ENCODE measurements around the gene CR1.

The CR1 gene

DNA sequence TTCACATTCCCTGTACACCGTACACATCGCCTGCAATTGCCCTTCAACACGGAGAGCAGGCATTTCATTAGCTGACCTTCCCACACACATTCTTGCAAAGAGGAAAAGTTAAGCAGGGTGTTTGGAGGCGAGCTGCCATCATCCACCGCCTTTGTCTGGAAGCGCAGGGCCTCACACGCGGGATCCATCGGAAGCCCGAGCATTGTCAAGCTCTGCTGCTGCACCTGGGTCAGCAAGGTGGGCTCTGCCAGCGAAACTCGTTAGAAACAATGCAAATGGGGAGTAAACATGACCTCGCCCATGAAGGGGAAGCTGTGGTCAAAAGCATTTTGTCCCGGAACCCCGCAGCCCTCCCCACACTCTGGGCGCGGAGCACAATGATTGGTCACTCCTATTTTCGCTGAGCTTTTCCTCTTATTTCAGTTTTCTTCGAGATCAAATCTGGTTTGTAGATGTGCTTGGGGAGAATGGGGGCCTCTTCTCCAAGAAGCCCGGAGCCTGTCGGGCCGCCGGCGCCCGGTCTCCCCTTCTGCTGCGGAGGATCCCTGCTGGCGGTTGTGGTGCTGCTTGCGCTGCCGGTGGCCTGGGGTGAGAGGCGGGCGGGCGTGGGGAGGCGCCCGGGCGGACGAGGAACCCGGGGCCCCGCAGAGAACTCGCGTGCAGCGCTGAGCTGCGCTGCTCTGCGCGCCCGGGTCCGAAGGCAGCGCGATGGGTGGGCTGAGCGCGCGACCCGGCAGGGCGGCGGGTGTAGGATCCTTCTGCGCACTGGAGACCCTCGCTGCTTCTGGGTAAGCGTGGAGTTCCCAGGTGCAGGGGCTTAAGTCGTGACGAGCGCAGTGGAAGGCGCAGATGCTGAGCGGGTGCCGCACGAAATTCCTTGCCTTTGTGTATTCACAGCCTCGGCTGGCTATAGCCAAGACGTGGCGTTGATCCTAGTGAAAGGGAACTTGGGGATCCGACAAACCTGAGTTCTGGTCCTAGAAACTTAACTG, at the start of gene CR1:
TSS of gene CR1 (plus strand) at position 357 of the 992 bp plus-strand sequence. CDS start at position 468, 111 bp downstream.
- TF ChIP-seq, protein P1, sequence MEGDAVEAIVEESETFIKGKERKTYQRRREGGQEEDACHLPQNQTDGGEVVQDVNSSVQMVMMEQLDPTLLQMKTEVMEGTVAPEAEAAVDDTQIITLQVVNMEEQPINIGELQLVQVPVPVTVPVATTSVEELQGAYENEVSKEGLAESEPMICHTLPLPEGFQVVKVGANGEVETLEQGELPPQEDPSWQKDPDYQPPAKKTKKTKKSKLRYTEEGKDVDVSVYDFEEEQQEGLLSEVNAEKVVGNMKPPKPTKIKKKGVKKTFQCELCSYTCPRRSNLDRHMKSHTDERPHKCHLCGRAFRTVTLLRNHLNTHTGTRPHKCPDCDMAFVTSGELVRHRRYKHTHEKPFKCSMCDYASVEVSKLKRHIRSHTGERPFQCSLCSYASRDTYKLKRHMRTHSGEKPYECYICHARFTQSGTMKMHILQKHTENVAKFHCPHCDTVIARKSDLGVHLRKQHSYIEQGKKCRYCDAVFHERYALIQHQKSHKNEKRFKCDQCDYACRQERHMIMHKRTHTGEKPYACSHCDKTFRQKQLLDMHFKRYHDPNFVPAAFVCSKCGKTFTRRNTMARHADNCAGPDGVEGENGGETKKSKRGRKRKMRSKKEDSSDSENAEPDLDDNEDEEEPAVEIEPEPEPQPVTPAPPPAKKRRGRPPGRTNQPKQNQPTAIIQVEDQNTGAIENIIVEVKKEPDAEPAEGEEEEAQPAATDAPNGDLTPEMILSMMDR (conservative IDR thresholded peaks at IDR 0.05; ENCODE audit: low read depth, low read length), result no peak
- peak; percentile 2 for DNase-seq (ENCODE audit: low read depth)
- peak within 1 kb of the TSS; percentile 14 for H3K4me3 ChIP-seq (ENCODE audit: low read depth, low read length)

- no peak overlapping the region for H3K4me3 ChIP-seq (ENCODE audit: low read depth, low read length)
- no peak for DNase-seq (ENCODE audit: low read depth)
- TF ChIP-seq, protein P1 (conservative IDR thresholded peaks at IDR 0.05; ENCODE audit: low read depth, low read length), result no peak
Observed at GRCh38 chr1:207453710-207454045, 42.3 kb upstream of the CR1 start.

DNA sequence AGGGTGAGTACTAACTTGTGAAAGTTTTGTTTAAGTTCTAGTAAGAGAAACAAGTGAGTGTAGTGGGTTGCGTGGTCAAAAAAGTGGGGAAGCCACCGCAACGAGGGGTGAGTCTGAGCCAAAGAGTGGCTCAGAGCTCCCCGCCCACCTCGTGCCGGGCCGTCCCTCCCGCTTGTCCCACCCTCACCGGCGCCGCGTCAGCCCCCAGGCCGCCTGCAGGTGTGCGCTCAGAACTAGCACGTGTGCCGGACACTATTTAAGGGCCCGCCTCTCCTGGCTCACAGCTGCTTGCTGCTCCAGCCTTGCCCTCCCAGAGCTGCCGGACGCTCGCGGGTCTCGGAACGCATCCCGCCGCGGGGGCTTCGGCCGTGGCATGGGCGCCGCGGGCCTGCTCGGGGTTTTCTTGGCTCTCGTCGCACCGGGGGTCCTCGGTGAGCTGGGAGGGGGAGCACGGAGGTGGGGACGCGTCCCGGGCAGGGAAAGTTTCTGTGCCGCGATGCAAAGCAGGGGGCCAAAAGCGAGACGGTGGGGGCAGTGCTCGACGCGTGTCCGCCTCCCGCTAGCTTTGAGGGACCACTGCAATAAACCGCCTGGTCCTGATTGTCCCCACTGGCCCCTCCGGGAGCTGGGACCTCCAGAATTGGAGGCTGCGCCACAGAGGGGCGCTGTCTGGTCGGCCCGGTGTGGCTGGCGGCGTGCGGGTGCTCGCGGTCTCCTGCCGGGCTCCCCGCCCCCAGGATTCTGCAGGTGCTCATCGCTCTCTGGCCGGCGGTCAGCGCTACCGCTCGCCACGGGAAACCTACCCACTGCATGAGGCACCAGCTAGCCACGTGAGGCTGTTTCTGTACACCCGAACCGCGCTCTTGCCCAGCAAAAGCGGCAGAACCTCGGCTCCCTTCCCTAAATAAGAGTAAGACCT, 41.7 kb upstream of the CR1 start, which contains the start of gene CR2:
TSS of gene CR2 (plus strand) at position 283 of the 919 bp plus-strand sequence. CDS start at position 374, 91 bp downstream.
- peak within 1 kb of the TSS; percentile 20 for H3K4me3 ChIP-seq (ENCODE audit: low read depth, low read length)
- peak; percentile 5 for DNase-seq (ENCODE audit: low read depth)
- TF ChIP-seq, protein P1 (conservative IDR thresholded peaks at IDR 0.05; ENCODE audit: low read depth, low read length), result no peak

DNA sequence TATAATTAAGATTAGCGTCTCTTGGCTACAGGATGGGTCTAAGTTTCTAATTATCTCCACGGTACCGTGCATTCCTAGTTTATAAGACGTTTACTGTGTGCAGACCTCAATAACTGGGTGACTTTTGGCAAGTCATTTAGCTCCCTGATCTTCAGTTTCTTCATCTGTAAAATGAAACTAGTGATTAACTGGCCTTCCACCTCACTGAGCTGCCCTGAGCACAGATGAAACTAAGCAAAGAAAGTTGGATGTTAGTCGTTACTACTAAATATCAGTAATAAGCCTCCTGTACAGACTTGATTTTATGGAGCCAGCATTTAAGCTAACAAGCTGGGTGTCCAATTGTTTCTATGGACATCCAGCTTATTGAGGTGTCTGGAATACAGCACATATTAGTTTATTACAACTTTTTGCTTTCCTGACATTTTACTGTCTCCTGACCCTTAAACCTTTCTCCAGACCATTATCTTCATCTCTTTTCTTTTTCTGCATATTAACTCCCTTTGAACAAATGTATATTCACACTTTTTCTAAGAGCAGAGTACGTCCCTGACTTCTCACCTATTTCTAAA, 40.7 kb upstream of the CR1 start:
- TF ChIP-seq, protein P1 (conservative IDR thresholded peaks at IDR 0.05; ENCODE audit: low read depth, low read length), result no peak
- H3K4me3 ChIP-seq (ENCODE audit: low read depth, low read length), result no peak overlapping the region
- no peak for DNase-seq (ENCODE audit: low read depth)

DNA sequence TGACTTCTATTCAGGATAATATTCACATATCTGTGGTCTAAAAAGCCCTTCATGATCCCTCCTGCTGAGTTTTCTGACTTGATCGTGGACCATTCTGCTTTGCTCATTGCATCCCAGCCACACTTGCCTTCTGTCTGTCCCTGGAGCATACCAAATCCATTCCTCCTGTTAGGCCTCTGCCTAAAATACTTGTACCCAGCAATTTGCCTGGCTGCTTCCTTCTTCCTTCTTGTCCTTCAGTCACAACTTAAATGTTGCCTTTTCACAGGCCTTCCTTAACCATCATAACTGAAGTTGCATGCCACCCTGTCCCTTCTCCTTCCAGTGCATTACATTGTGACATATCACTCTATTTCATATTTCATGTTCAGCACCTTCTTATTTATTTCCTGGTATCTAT, 37.5 kb upstream of the CR1 start:
- TF ChIP-seq, protein P1 (conservative IDR thresholded peaks at IDR 0.05; ENCODE audit: low read depth, low read length), result no peak
- no peak for DNase-seq (ENCODE audit: low read depth)
- H3K4me3 ChIP-seq (ENCODE audit: low read depth, low read length), result no peak overlapping the region

GRCh38 chr1:207459008-207459407, 36.9 kb upstream of the CR1 start:
- no peak overlapping the region for H3K4me3 ChIP-seq (ENCODE audit: low read depth, low read length)
- TF ChIP-seq, protein P1 (conservative IDR thresholded peaks at IDR 0.05; ENCODE audit: low read depth, low read length), result no peak
- no peak for DNase-seq (ENCODE audit: low read depth)

Measured in choroid plexus epithelial cell (primary cell).